ENCODE data around the gene CLCA4. TPM values are rescaled to one million over a fixed set of nuclear protein-coding genes. Genes with fewer than 3 reads are reported as not detected.

Gene CLCA4
- total RNA-seq, 1 experiment from 2014 or later, result not detected

DNA sequence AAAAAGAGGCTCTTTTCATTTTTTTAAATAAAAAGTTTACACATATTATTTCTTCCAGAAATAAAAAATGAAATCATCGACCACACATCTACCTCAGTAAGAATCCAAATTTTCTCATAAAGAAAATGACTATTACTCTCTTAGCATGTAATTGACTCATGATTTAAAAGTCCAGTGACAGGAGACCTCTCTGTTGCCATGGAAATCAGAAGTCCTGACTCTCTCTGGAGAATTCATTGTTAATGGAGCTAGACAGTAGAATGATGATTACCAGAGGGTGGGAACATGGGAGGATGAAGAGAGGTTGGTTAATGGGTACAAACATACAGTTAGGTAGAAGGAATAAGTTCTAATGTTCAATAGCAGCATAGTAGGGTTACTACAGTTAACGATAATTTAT lies 5.0 kb upstream of the CLCA4 start:
- H3K4me2 ChIP-seq (ENCODE audit: low read depth, low read length, poor library complexity, severe bottlenecking), result no peak overlapping the region
- no peak overlapping the region for H2AFZ ChIP-seq (ENCODE audit: low read length)
- no peak overlapping the region for H3K9ac ChIP-seq (ENCODE audit: low read length)

DNA sequence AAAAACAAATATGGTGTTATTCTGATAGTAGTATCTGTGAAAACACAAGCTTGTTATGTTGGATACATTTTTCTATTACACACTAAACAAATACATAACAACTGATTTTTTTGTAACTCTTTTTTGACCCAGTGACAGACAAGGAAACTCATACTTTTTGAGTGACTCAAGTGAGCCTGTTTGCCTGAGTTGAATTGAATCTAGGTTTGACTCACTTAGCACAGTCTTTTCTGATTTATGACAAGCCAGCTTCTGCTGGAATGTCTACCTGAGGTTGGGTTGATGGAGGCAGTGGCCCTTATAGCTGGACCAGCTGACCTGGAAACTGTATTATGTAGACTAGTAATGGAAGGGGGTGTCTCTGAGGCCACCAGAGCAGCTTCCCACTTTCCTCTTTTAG lies 4.2 kb upstream of the CLCA4 start:
- Histone ChIP-seq H3K9me2 (replicated peaks; ENCODE audit: insufficient read depth, low read length) (no peaks in the 10 kb centered on the region), H3K9me3 (ENCODE audit: low read length) (no peaks in the 10 kb centered on the region), H3K4me1 (ENCODE audit: low read length) (no peaks in the 10 kb centered on the region), H3K4me2 (ENCODE audit: low read depth, low read length, poor library complexity, severe bottlenecking) (no peak overlapping the region), H3K79me2 (ENCODE audit: low read length) (no peaks in the 10 kb centered on the region), H3K9ac (ENCODE audit: low read length) (no peak overlapping the region), H2AFZ (ENCODE audit: low read length) (no peak overlapping the region), H3K27me3 (ENCODE audit: low read length) (no peaks in the 10 kb centered on the region), H3K4me3 (ENCODE audit: low read length) (no peak overlapping the region), H3K27ac (ENCODE audit: low read length) (no peak overlapping the region), H3K36me3 (ENCODE audit: insufficient read depth, low read length) (no peaks in the 10 kb centered on the region), H4K20me1 (ENCODE audit: insufficient read depth, low read depth, low read length) (no peaks in the 10 kb centered on the region)
- DNase-seq, result no peak

More for the DNA sequence above, 5.0 kb upstream of the CLCA4 start:
- H3K27ac ChIP-seq (ENCODE audit: low read length), result no peak overlapping the region
- no peak overlapping the region for H3K4me3 ChIP-seq (ENCODE audit: low read length)
- no peak for DNase-seq
- H3K9me3 ChIP-seq (ENCODE audit: low read length), result no peaks in the 10 kb centered on the region
- H3K4me1 ChIP-seq (ENCODE audit: low read length), result no peaks in the 10 kb centered on the region
- no peaks in the 10 kb centered on the region for H3K9me2 ChIP-seq (replicated peaks; ENCODE audit: insufficient read depth, low read length)
- no peaks in the 10 kb centered on the region for H4K20me1 ChIP-seq (ENCODE audit: insufficient read depth, low read depth, low read length)
- H3K27me3 ChIP-seq (ENCODE audit: low read length), result no peaks in the 10 kb centered on the region
- no peaks in the 10 kb centered on the region for H3K79me2 ChIP-seq (ENCODE audit: low read length)
- no peaks in the 10 kb centered on the region for H3K36me3 ChIP-seq (ENCODE audit: insufficient read depth, low read length)

- Histone ChIP-seq H3K4me1 (ENCODE audit: low read length) (no peaks in the 10 kb centered on the region), H3K9me2 (replicated peaks; ENCODE audit: insufficient read depth, low read length) (no peaks in the 10 kb centered on the region), H3K27ac (ENCODE audit: low read length) (no peak overlapping the region), H3K4me3 (ENCODE audit: low read length) (no peak overlapping the region), H4K20me1 (ENCODE audit: insufficient read depth, low read depth, low read length) (no peaks in the 10 kb centered on the region), H3K79me2 (ENCODE audit: low read length) (no peaks in the 10 kb centered on the region), H3K9me3 (ENCODE audit: low read length) (no peaks in the 10 kb centered on the region), H2AFZ (ENCODE audit: low read length) (no peak overlapping the region), H3K27me3 (ENCODE audit: low read length) (no peaks in the 10 kb centered on the region), H3K36me3 (ENCODE audit: insufficient read depth, low read length) (no peaks in the 10 kb centered on the region), H3K4me2 (ENCODE audit: low read depth, low read length, poor library complexity, severe bottlenecking) (no peak overlapping the region), H3K9ac (ENCODE audit: low read length) (no peak overlapping the region)
- no peak for DNase-seq
Measured at GRCh38 chr1:86548839-86549238, 2.0 kb downstream of the CLCA4 start.

DNA sequence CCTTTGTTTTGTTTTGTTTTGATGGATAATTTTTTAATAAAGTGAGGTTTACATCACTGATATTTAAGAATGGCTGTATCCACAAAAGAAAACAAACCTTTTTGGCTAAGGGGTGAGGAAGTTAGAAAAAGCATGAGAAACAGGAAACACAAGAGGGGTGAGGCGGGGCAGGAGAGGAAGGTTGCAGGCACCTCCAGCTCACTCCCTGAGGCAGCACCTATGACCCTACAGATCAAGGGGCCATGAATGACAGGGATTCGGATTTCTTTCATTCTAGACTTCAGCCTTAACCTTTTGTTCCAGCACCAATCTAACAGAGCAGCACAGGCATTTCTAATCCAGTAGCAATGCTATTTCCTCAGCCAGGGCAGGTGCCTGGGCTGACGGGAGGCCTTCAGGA lies 4.4 kb downstream of the CLCA4 start:
- Histone ChIP-seq H3K9me2 (replicated peaks; ENCODE audit: insufficient read depth, low read length) (no peaks in the 10 kb centered on the region), H3K79me2 (ENCODE audit: low read length) (no peaks in the 10 kb centered on the region), H2AFZ (ENCODE audit: low read length) (no peak overlapping the region), H3K27me3 (ENCODE audit: low read length) (no peaks in the 10 kb centered on the region), H3K9me3 (ENCODE audit: low read length) (no peaks in the 10 kb centered on the region), H3K4me3 (ENCODE audit: low read length) (no peak overlapping the region), H3K4me2 (ENCODE audit: low read depth, low read length, poor library complexity, severe bottlenecking) (no peak overlapping the region), H3K4me1 (ENCODE audit: low read length) (no peaks in the 10 kb centered on the region), H4K20me1 (ENCODE audit: insufficient read depth, low read depth, low read length) (no peaks in the 10 kb centered on the region), H3K9ac (ENCODE audit: low read length) (no peak overlapping the region), H3K27ac (ENCODE audit: low read length) (no peak overlapping the region), H3K36me3 (ENCODE audit: insufficient read depth, low read length) (no peaks in the 10 kb centered on the region)
- no peak for DNase-seq

- no peak for DNase-seq
- H4K20me1 ChIP-seq (ENCODE audit: insufficient read depth, low read depth, low read length), result no peaks in the 10 kb centered on the region
- H3K9me2 ChIP-seq (replicated peaks; ENCODE audit: insufficient read depth, low read length), result no peaks in the 10 kb centered on the region
- no peaks in the 10 kb centered on the region for H3K27me3 ChIP-seq (ENCODE audit: low read length)
- no peaks in the 10 kb centered on the region for H3K36me3 ChIP-seq (ENCODE audit: insufficient read depth, low read length)
- no peak overlapping the region for H2AFZ ChIP-seq (ENCODE audit: low read length)
- no peak overlapping the region for H3K4me2 ChIP-seq (ENCODE audit: low read depth, low read length, poor library complexity, severe bottlenecking)
- no peak overlapping the region for H3K4me3 ChIP-seq (ENCODE audit: low read length)
- no peaks in the 10 kb centered on the region for H3K4me1 ChIP-seq (ENCODE audit: low read length)
- H3K79me2 ChIP-seq (ENCODE audit: low read length), result no peaks in the 10 kb centered on the region
- no peaks in the 10 kb centered on the region for H3K9me3 ChIP-seq (ENCODE audit: low read length)
- no peak overlapping the region for H3K27ac ChIP-seq (ENCODE audit: low read length)
- no peak overlapping the region for H3K9ac ChIP-seq (ENCODE audit: low read length)
Measured at GRCh38 chr1:86552376-86552775, 5.5 kb downstream of the CLCA4 start.

GRCh38 chr1:86557739-86558138 lies 10.9 kb downstream of the CLCA4 start:
- Histone ChIP-seq H2AFZ (ENCODE audit: low read length) (no peak overlapping the region), H3K9me2 (replicated peaks; ENCODE audit: insufficient read depth, low read length) (no peaks in the 10 kb centered on the region), H3K79me2 (ENCODE audit: low read length) (no peaks in the 10 kb centered on the region), H3K9me3 (ENCODE audit: low read length) (peaks cover 13% of the 10 kb centered on the region), H3K9ac (ENCODE audit: low read length) (no peak overlapping the region), H3K4me2 (ENCODE audit: low read depth, low read length, poor library complexity, severe bottlenecking) (no peak overlapping the region), H3K4me1 (ENCODE audit: low read length) (no peaks in the 10 kb centered on the region), H3K27me3 (ENCODE audit: low read length) (peaks cover 5% of the 10 kb centered on the region; the same call in 1 of the 2 replicates), H4K20me1 (ENCODE audit: insufficient read depth, low read depth, low read length) (no peaks in the 10 kb centered on the region), H3K27ac (ENCODE audit: low read length) (no peak overlapping the region), H3K4me3 (ENCODE audit: low read length) (no peak overlapping the region), H3K36me3 (ENCODE audit: insufficient read depth, low read length) (no peaks in the 10 kb centered on the region)
- no peak for DNase-seq

GRCh38 chr1:86563849-86564248 lies 17.0 kb downstream of the CLCA4 start:
- Histone ChIP-seq H4K20me1 (ENCODE audit: insufficient read depth, low read depth, low read length) (no peaks in the 10 kb centered on the region), H3K9me2 (replicated peaks; ENCODE audit: insufficient read depth, low read length) (no peaks in the 10 kb centered on the region), H3K79me2 (ENCODE audit: low read length) (no peaks in the 10 kb centered on the region), H3K4me3 (ENCODE audit: low read length) (no peak overlapping the region), H3K27ac (ENCODE audit: low read length) (no peak overlapping the region), H3K27me3 (ENCODE audit: low read length) (no peaks in the 10 kb centered on the region), H3K36me3 (ENCODE audit: insufficient read depth, low read length) (no peaks in the 10 kb centered on the region), H3K4me2 (ENCODE audit: low read depth, low read length, poor library complexity, severe bottlenecking) (no peak overlapping the region), H2AFZ (ENCODE audit: low read length) (no peak overlapping the region), H3K9me3 (ENCODE audit: low read length) (peaks cover 5% of the 10 kb centered on the region; the same call in 1 of the 2 replicates), H3K9ac (ENCODE audit: low read length) (no peak overlapping the region), H3K4me1 (ENCODE audit: low read length) (no peaks in the 10 kb centered on the region)
- no peak for DNase-seq

- Histone ChIP-seq H3K9me2 (replicated peaks; ENCODE audit: insufficient read depth, low read length) (no peaks in the 10 kb centered on the region), H4K20me1 (ENCODE audit: insufficient read depth, low read depth, low read length) (no peaks in the 10 kb centered on the region), H3K4me2 (ENCODE audit: low read depth, low read length, poor library complexity, severe bottlenecking) (no peak overlapping the region), H3K27ac (ENCODE audit: low read length) (no peak overlapping the region), H3K79me2 (ENCODE audit: low read length) (no peaks in the 10 kb centered on the region), H3K36me3 (ENCODE audit: insufficient read depth, low read length) (no peaks in the 10 kb centered on the region), H2AFZ (ENCODE audit: low read length) (no peak overlapping the region), H3K4me3 (ENCODE audit: low read length) (no peak overlapping the region), H3K27me3 (ENCODE audit: low read length) (no peaks in the 10 kb centered on the region), H3K4me1 (ENCODE audit: low read length) (no peaks in the 10 kb centered on the region), H3K9ac (ENCODE audit: low read length) (no peak overlapping the region), H3K9me3 (ENCODE audit: low read length) (no peaks in the 10 kb centered on the region)
- DNase-seq, result no peak
Measured at GRCh38 chr1:86567341-86567740, 20.5 kb downstream of the CLCA4 start.

DNA sequence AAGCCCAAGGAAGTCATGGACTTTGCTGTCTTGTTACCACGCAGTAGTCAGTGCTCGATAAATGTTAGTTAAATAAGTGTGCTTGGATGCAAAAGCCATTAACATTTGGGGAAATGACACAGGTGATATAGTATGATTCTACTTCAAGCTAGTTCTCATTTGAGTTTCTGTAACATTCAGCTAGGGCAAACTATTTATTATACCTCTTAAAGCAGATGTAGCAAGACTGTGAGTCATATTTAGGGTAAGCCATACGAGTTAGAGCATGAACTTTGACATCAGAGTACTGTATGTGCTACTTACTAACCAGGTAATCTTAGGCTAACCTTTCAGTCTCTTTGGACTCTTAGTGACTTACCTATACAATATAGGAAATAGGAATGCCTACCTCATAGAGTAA lies 21.0 kb downstream of the CLCA4 start:
- no peaks in the 10 kb centered on the region for H3K9me2 ChIP-seq (replicated peaks; ENCODE audit: insufficient read depth, low read length)
- no peak overlapping the region for H3K4me2 ChIP-seq (ENCODE audit: low read depth, low read length, poor library complexity, severe bottlenecking)

More for the DNA sequence above, 21.0 kb downstream of the CLCA4 start:
- Histone ChIP-seq H3K4me3 (ENCODE audit: low read length) (no peak overlapping the region), H3K4me1 (ENCODE audit: low read length) (no peaks in the 10 kb centered on the region), H3K27me3 (ENCODE audit: low read length) (no peaks in the 10 kb centered on the region), H3K36me3 (ENCODE audit: insufficient read depth, low read length) (no peaks in the 10 kb centered on the region), H3K27ac (ENCODE audit: low read length) (no peak overlapping the region), H3K9ac (ENCODE audit: low read length) (no peak overlapping the region), H3K9me3 (ENCODE audit: low read length) (no peaks in the 10 kb centered on the region), H3K79me2 (ENCODE audit: low read length) (no peaks in the 10 kb centered on the region), H2AFZ (ENCODE audit: low read length) (no peak overlapping the region), H4K20me1 (ENCODE audit: insufficient read depth, low read depth, low read length) (no peaks in the 10 kb centered on the region)
- no peak for DNase-seq

Data from Karpas-422 (cell line).